OCI-LY7 (cell line): ENCODE measurements around the gene CD47.

ENCODE experiments used
- EZH2phosphoT487 ChIP-seq: fragments of 200-600 bp; sonication (generic); IDR thresholded peaks from 2 replicates; pipeline ENCODE4 v1.6.1; 2018; ENCODE audit warnings: low read depth, borderline replicate concordance, mild to moderate bottlenecking, mixed run types, antibody characterized with exemption, low read length, moderate library complexity, mixed read lengths
- TF ChIP-seq, protein P1 (sequence below): fragments of 200-600 bp; sonication (generic); conservative IDR thresholded peaks from 2 replicates; pipeline ENCODE4 v1.5.1; 2014; ENCODE audit warnings: mild to moderate bottlenecking, antibody characterized with exemption, low read length, moderate library complexity, mixed read lengths

DNA sequence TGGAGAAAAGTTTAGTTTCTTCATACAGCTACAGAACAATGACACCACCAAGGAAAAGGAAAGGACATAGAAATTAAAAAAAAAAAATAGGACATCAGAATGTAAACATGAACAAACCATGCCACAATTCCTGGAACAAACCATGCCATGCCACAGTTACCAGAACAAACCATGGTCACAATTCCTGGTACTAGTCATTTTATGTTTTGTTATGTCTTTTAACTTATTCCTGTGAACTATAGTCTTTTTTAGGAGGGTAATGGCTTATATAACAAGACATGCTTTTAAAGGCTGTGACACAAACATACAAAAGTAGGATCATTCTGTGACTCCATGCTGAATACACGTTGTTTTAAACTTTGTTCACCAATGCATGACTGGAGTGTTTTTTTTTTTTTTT lies 42.8 kb downstream of the CD47 start:
- TF ChIP-seq, protein P1, sequence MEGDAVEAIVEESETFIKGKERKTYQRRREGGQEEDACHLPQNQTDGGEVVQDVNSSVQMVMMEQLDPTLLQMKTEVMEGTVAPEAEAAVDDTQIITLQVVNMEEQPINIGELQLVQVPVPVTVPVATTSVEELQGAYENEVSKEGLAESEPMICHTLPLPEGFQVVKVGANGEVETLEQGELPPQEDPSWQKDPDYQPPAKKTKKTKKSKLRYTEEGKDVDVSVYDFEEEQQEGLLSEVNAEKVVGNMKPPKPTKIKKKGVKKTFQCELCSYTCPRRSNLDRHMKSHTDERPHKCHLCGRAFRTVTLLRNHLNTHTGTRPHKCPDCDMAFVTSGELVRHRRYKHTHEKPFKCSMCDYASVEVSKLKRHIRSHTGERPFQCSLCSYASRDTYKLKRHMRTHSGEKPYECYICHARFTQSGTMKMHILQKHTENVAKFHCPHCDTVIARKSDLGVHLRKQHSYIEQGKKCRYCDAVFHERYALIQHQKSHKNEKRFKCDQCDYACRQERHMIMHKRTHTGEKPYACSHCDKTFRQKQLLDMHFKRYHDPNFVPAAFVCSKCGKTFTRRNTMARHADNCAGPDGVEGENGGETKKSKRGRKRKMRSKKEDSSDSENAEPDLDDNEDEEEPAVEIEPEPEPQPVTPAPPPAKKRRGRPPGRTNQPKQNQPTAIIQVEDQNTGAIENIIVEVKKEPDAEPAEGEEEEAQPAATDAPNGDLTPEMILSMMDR = no peak
- TF ChIP-seq EZH2phosphoT487 = no peak
